ENCODE data around the gene RGSL1. TPM values are rescaled to one million over a fixed set of nuclear protein-coding genes. Genes with fewer than 3 reads are reported as not detected.

The RGSL1 gene
- total and polyA plus RNA-seq, 4 donors = 0.07 to 0.50 (median 0.31) TPM; not detected in 1

GRCh38 chr1:182608236-182608635, 158.3 kb downstream of the RGSL1 start:
- Histone ChIP-seq H3K27me3 (ENCODE audit: control insufficient read depth in 4 of 4, insufficient read depth in 4 of 4, low read length in 3 of 4) (no peaks in the 10 kb centered on the region), H3K9ac (ENCODE audit: low read depth in 1 of 2, low read length in 2 of 2) (no peak overlapping the region), H3K4me1 (ENCODE audit: control insufficient read depth in 4 of 4, insufficient read depth in 4 of 4, low read length in 3 of 4) (peaks cover 4 to 12% (median 9%) of the 10 kb centered on the region in 4 donors), H3K9me3 (ENCODE audit: control insufficient read depth in 4 of 4, low read length in 3 of 4) (no peaks in the 10 kb centered on the region), H3K27ac (ENCODE audit: low read depth in 1 of 2, low read length in 2 of 2) (no peak overlapping the region), H3K4me3 (ENCODE audit: low read depth in 1 of 3, low read length in 3 of 3) (no peak overlapping the region), H3K36me3 (ENCODE audit: control insufficient read depth in 4 of 4, insufficient read depth in 3 of 4, low read depth in 1 of 4, low read length in 3 of 4) (no peaks in the 10 kb centered on the region)
- no peak for TF ChIP-seq RXRA (IDR thresholded peaks at IDR 0.05)
- TF ChIP-seq FOXA1 (IDR thresholded peaks at IDR 0.05) = no peak
- no peak for TF ChIP-seq SP1 (IDR thresholded peaks at IDR 0.05)
- no peak for TF ChIP-seq GABPA (IDR thresholded peaks at IDR 0.05 in 1 of 2, conservative IDR thresholded peaks at IDR 0.05 in 1 of 2)
- no peak for TF ChIP-seq TAF1 (conservative IDR thresholded peaks at IDR 0.05)
- TF ChIP-seq YY1 (IDR thresholded peaks at IDR 0.05) = no peak
- no peak for TF ChIP-seq MAX (IDR thresholded peaks at IDR 0.05)
- TF ChIP-seq ATF3 (IDR thresholded peaks at IDR 0.05) = no peak
- TF ChIP-seq HNF4G (IDR thresholded peaks at IDR 0.05) = no peak
- no peak for TF ChIP-seq EGR1 (IDR thresholded peaks at IDR 0.05; ENCODE audit: low read depth in 2 of 2)
- no peak for TF ChIP-seq JUND (IDR thresholded peaks at IDR 0.05)
- no peak for TF ChIP-seq ZBTB33 (IDR thresholded peaks at IDR 0.05)
- no peak for TF ChIP-seq FOXA2 (IDR thresholded peaks at IDR 0.05)
- TF ChIP-seq HNF4A (conservative IDR thresholded peaks at IDR 0.05) = no peak
- no peak for TF ChIP-seq RAD21 (IDR thresholded peaks at IDR 0.05)
- no peak for TF ChIP-seq CTCF (IDR thresholded peaks at IDR 0.05; ENCODE audit: low read depth, low read length, missing input control)
- TF ChIP-seq NR2F2 (IDR thresholded peaks at IDR 0.05) = no peak
- TF ChIP-seq REST (IDR thresholded peaks at IDR 0.05) = no peak
- 83% methylated on average over 2 of the region's 2 CpGs for WGBS
- DNase-seq (ENCODE audit: low spot score) = no peak
